Bronchial epithelial cell (primary cell): ENCODE results near the gene THBS2. TPM values are rescaled to one million over a fixed set of nuclear protein-coding genes. Genes with fewer than 3 reads are reported as not detected.
"Not testable (repeated sequence)": the region's sequence is repeated elsewhere in the genome, so short reads cannot be mapped to it uniquely, and the experiment has no call there.

Experiments used
- DNase-seq: peaks from one replicate; pipeline ENCODE4 v3.0.0-alpha.2; 2010; ENCODE audit warnings: low read depth
- FAIRE-seq: peaks from 2 replicates; lab custom pipeline; 2011; peaks lifted over from hg19 to GRCh38; lab: Jason Lieb, UNC
- H3K27me3 ChIP-seq: 2 replicates; pipeline ENCODE4 v1.5.1; 2011; ENCODE audit warnings: low read length; ENCODE audit not compliant: control insufficient read depth, insufficient read depth
- H3K36me3 ChIP-seq: 2 replicates; pipeline ENCODE4 v1.5.1; 2011; ENCODE audit warnings: low read length; ENCODE audit not compliant: control insufficient read depth, insufficient read depth
- H3K4me3 ChIP-seq: 2 replicates; pipeline ENCODE4 v1.5.1; 2011; ENCODE audit warnings: mild to moderate bottlenecking, low read depth, low read length, control low read depth
- CTCF ChIP-seq: IDR thresholded peaks from 2 replicates; pipeline ENCODE4 v1.5.1; 2011; ENCODE audit warnings: mild to moderate bottlenecking, moderate library complexity, low read length, control low read depth, inconsistent platforms; ENCODE audit not compliant: insufficient read depth, severe bottlenecking
- total RNA-seq: library from RNA; depleted of rRNA; stranded (reverse); fragments of >200 nt; gene quantifications from 2 replicates; pipeline ENCODE4 v1.2.1, GENCODE V29; 2014

The THBS2 gene
- total RNA-seq, 1 donor from 2014 or later, result 8.7 TPM

GRCh38 chr6:169266261-169266660 is 12.6 kb upstream of the THBS2 start:
- DNase-seq (no peak), FAIRE-seq (no peak)
- Histone ChIP-seq H3K36me3 (no peaks in the 10 kb centered on the region), H3K27me3 (no peaks in the 10 kb centered on the region), H3K4me3 (no peak overlapping the region)
- no peak for TF ChIP-seq CTCF

GRCh38 chr6:169265486-169266131 is 12.0 kb upstream of the THBS2 start:
- H3K4me3 ChIP-seq, result no peak overlapping the region
- H3K27me3 ChIP-seq, result no peaks in the 10 kb centered on the region
- no peak for DNase-seq
- no peaks in the 10 kb centered on the region for H3K36me3 ChIP-seq
- FAIRE-seq, result no peak
- TF ChIP-seq CTCF, result no peak

GRCh38 chr6:169263836-169264608 is 10.4 kb upstream of the THBS2 start:
- FAIRE-seq (no peak), DNase-seq (peak; percentile 73)
- Histone ChIP-seq H3K27me3 (no peaks in the 10 kb centered on the region), H3K4me3 (no peak overlapping the region), H3K36me3 (no peaks in the 10 kb centered on the region)
- no peak for TF ChIP-seq CTCF

- no peak for FAIRE-seq
- no peak for TF ChIP-seq CTCF
- no peak for DNase-seq
- H3K27me3 ChIP-seq, result no peaks in the 10 kb centered on the region
- H3K36me3 ChIP-seq, result no peaks in the 10 kb centered on the region
- no peak overlapping the region for H3K4me3 ChIP-seq
Measured at GRCh38 chr6:169263374-169263773, 9.7 kb upstream of the THBS2 start.

- not testable (repeated sequence) for DNase-seq, H3K4me3 ChIP-seq, FAIRE-seq, H3K27me3 ChIP-seq, H3K36me3 ChIP-seq
Measured at GRCh38 chr6:169262602-169263001, 9.0 kb upstream of the THBS2 start.

GRCh38 chr6:169256518-169256917 is 2.9 kb upstream of the THBS2 start:
- TF ChIP-seq CTCF, result no peak
- Histone ChIP-seq H3K27me3 (peaks cover 2% of the 10 kb centered on the region), H3K4me3 (no peak overlapping the region), H3K36me3 (no peaks in the 10 kb centered on the region)
- FAIRE-seq, result peak; percentile 36
- no peak for DNase-seq
